ENCODE measurements around the gene DRC1.
"Not testable (repeated sequence)": the region's sequence is repeated elsewhere in the genome, so short reads cannot be mapped to it uniquely, and the experiment has no call there.

The DRC1 gene

GRCh38 chr2:26462100-26462499 lies 60.4 kb downstream of the DRC1 start:
- DNase-seq (no peak), ATAC-seq (no peak)
- Mint-ChIP-seq H3K4me1 (no peaks in the 10 kb centered on the region), H3K4me3 (no peak overlapping the region), H3K9me3 (no peaks in the 10 kb centered on the region), H3K27me3 (no peaks in the 10 kb centered on the region), H3K27ac (no peak overlapping the region)

GRCh38 chr2:26462511-26463243 lies 61.0 kb downstream of the DRC1 start:
- H3K27ac Mint-ChIP-seq, result peak overlapping the region in 1 of 2 donors; percentile 48
- H3K27me3 Mint-ChIP-seq, result no peaks in the 10 kb centered on the region
- no peaks in the 10 kb centered on the region for H3K4me1 Mint-ChIP-seq
- no peaks in the 10 kb centered on the region for H3K9me3 Mint-ChIP-seq
- DNase-seq (no peak), ATAC-seq (no peak)
- H3K4me3 Mint-ChIP-seq, result no peak overlapping the region

GRCh38 chr2:26463244-26464192 lies 61.8 kb downstream of the DRC1 start:
- Mint-ChIP-seq H3K4me3 (no peak overlapping the region), H3K27ac (no peak overlapping the region), H3K9me3 (no peaks in the 10 kb centered on the region), H3K27me3 (no peaks in the 10 kb centered on the region), H3K4me1 (no peaks in the 10 kb centered on the region)
- DNase-seq (no peak), ATAC-seq (no peak)

- H3K4me3 Mint-ChIP-seq, result no peak overlapping the region
- ATAC-seq (no peak), DNase-seq (no peak)
- H3K27me3 Mint-ChIP-seq, result no peaks in the 10 kb centered on the region
- H3K9me3 Mint-ChIP-seq, result peaks cover 0 to 5% of the 10 kb centered on the region in 2 donors
- H3K4me1 Mint-ChIP-seq, result no peaks in the 10 kb centered on the region
- peak overlapping the region in 1 of 2 donors; percentile 85 for H3K27ac Mint-ChIP-seq
Measured at GRCh38 chr2:26464390-26465265, 62.9 kb downstream of the DRC1 start.

GRCh38 chr2:26465266-26465925 lies 63.7 kb downstream of the DRC1 start:
- Mint-ChIP-seq H3K27ac (no peak overlapping the region), H3K4me3 (no peak overlapping the region), H3K9me3 (peaks cover 0 to 12% of the 10 kb centered on the region in 2 donors), H3K4me1 (no peaks in the 10 kb centered on the region), H3K27me3 (no peaks in the 10 kb centered on the region)
- no peak for ATAC-seq
- no peak for DNase-seq

- peaks cover 0 to 13% of the 10 kb centered on the region in 2 donors for H3K9me3 Mint-ChIP-seq
- DNase-seq (no peak), ATAC-seq (no peak)
- H3K27ac Mint-ChIP-seq, result no peak overlapping the region
- no peaks in the 10 kb centered on the region for H3K4me1 Mint-ChIP-seq
- H3K4me3 Mint-ChIP-seq, result no peak overlapping the region
- H3K27me3 Mint-ChIP-seq, result no peaks in the 10 kb centered on the region
Measured at GRCh38 chr2:26465981-26466471, 64.3 kb downstream of the DRC1 start.

GRCh38 chr2:26466662-26467310 lies 65.1 kb downstream of the DRC1 start:
- ATAC-seq, result no peak
- Mint-ChIP-seq H3K4me1 (no peaks in the 10 kb centered on the region), H3K27ac (no peak overlapping the region), H3K9me3 (peaks cover 0 to 13% of the 10 kb centered on the region in 2 donors), H3K4me3 (no peak overlapping the region), H3K27me3 (no peaks in the 10 kb centered on the region)
- DNase-seq, result no peak

- not testable (repeated sequence) for ATAC-seq, H3K27ac Mint-ChIP-seq
Measured at GRCh38 chr2:26468544-26468943, 66.8 kb downstream of the DRC1 start.

GRCh38 chr2:26469092-26469710 lies 67.5 kb downstream of the DRC1 start:
- Mint-ChIP-seq H3K9me3 (peaks cover 0 to 13% of the 10 kb centered on the region in 2 donors), H3K27ac (no peak overlapping the region), H3K27me3 (no peaks in the 10 kb centered on the region), H3K4me3 (no peak overlapping the region), H3K4me1 (no peaks in the 10 kb centered on the region)
- DNase-seq (peak; percentile 61 to 73), ATAC-seq (no peak)

More at GRCh38 chr2:26468544-26468943, 66.8 kb downstream of the DRC1 start:
- not testable (repeated sequence) for DNase-seq, H3K27me3 Mint-ChIP-seq, H3K4me3 Mint-ChIP-seq, H3K4me1 Mint-ChIP-seq
- H3K9me3 Mint-ChIP-seq, result peaks cover 0 to 13% of the 10 kb centered on the region in 2 donors

- H3K27me3 Mint-ChIP-seq, result no peaks in the 10 kb centered on the region
- H3K4me3 Mint-ChIP-seq, result no peak overlapping the region
- DNase-seq, result no peak
- H3K27ac Mint-ChIP-seq, result no peak overlapping the region
- ATAC-seq, result no peak
- peaks cover 0 to 13% of the 10 kb centered on the region in 2 donors for H3K9me3 Mint-ChIP-seq
- no peaks in the 10 kb centered on the region for H3K4me1 Mint-ChIP-seq
Measured at GRCh38 chr2:26469955-26470354, 68.2 kb downstream of the DRC1 start.

- Mint-ChIP-seq H3K4me1 (no peaks in the 10 kb centered on the region), H3K27ac (no peak overlapping the region), H3K27me3 (no peaks in the 10 kb centered on the region), H3K4me3 (no peak overlapping the region), H3K9me3 (peaks cover 0 to 13% of the 10 kb centered on the region in 2 donors)
- DNase-seq, result no peak
- no peak for ATAC-seq
Measured at GRCh38 chr2:26470601-26471260, 69.0 kb downstream of the DRC1 start.

GRCh38 chr2:26471289-26471688 lies 69.6 kb downstream of the DRC1 start:
- no peaks in the 10 kb centered on the region for H3K27me3 Mint-ChIP-seq
- ATAC-seq (no peak), DNase-seq (no peak)
- no peak overlapping the region for H3K27ac Mint-ChIP-seq
- no peak overlapping the region for H3K4me3 Mint-ChIP-seq
- H3K9me3 Mint-ChIP-seq, result peaks cover 0 to 13% of the 10 kb centered on the region in 2 donors
- no peaks in the 10 kb centered on the region for H3K4me1 Mint-ChIP-seq

GRCh38 chr2:26471766-26472706 lies 70.3 kb downstream of the DRC1 start:
- Mint-ChIP-seq H3K4me3 (no peak overlapping the region), H3K27ac (no peak overlapping the region), H3K27me3 (no peaks in the 10 kb centered on the region), H3K9me3 (peaks cover 0 to 13% of the 10 kb centered on the region in 2 donors), H3K4me1 (no peaks in the 10 kb centered on the region)
- DNase-seq (no peak), ATAC-seq (no peak)
